ENCODE measurements around the gene ZNF385B.
"Not testable (repeated sequence)": the region's sequence is repeated elsewhere in the genome, so short reads cannot be mapped to it uniquely, and the experiment has no call there.

The ZNF385B gene

DNA sequence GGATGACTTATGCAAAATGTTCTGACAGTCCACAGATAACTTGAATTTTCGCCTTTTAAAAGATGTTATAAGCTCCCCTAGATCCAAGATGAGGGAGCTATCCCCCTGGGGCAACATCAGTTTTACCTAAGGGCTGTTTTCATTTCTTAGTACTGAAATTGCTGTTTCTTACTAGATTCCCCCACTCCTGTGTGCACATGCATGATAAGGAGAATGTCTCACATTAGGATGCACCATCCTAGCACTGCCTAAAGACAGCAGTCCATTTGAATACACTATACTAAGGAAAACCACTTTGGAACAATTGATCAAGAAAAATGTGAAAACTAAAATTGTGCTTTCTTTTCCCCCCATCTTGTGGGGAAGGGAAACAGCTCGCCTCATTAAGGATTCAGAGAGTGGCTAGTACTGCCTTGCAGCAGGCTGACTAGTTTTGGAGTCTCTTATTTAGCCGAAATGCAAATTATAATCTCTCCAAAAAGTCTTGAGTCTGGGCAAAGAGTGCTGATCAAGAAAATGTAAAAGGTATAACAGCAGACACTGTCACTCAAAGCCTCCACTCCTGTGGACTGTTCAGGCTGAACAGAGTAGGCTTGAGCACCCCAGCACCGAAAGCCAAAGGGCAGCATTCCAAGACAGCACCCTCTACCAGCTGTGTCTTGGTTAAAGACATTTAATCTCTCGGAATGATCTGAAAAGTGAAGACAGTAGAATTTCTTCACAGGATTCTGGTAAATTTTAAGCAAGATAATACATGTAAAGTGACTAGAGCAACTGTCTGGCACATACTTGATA is 65.0 kb downstream of the ZNF385B start:
- DNase-seq (ENCODE audit: insufficient read length) = no peak
- TF ChIP-seq TAF1 (IDR thresholded peaks at IDR 0.05; ENCODE audit: borderline replicate concordance, low read depth, low read length) (no peak), POLR2AphosphoS5 (IDR thresholded peaks at IDR 0.05; ENCODE audit: low read depth, low read length) (no peak), POLR2A (IDR thresholded peaks at IDR 0.05; ENCODE audit: low read depth, low read length) (no peak)
- no peak for FAIRE-seq

GRCh38 chr2:179793902-179794301 is 67.5 kb downstream of the ZNF385B start:
- TF ChIP-seq POLR2A (IDR thresholded peaks at IDR 0.05; ENCODE audit: low read depth, low read length) = no peak
- no peak for TF ChIP-seq TAF1 (IDR thresholded peaks at IDR 0.05; ENCODE audit: borderline replicate concordance, low read depth, low read length)
- no peak for TF ChIP-seq POLR2AphosphoS5 (IDR thresholded peaks at IDR 0.05; ENCODE audit: low read depth, low read length)
- no peak for FAIRE-seq
- DNase-seq (ENCODE audit: insufficient read length) = no peak

- FAIRE-seq = no peak
- TF ChIP-seq TAF1 (IDR thresholded peaks at IDR 0.05; ENCODE audit: borderline replicate concordance, low read depth, low read length) = no peak
- no peak for TF ChIP-seq POLR2A (IDR thresholded peaks at IDR 0.05; ENCODE audit: low read depth, low read length)
- TF ChIP-seq POLR2AphosphoS5 (IDR thresholded peaks at IDR 0.05; ENCODE audit: low read depth, low read length) = no peak
These were observed 68.2 kb downstream of the ZNF385B start for GRCh38 chr2:179793238-179793637.

GRCh38 chr2:179790235-179791217 is 70.9 kb downstream of the ZNF385B start:
- TF ChIP-seq TAF1 (IDR thresholded peaks at IDR 0.05; ENCODE audit: borderline replicate concordance, low read depth, low read length) (no peak), POLR2A (IDR thresholded peaks at IDR 0.05; ENCODE audit: low read depth, low read length) (no peak), POLR2AphosphoS5 (IDR thresholded peaks at IDR 0.05; ENCODE audit: low read depth, low read length) (no peak)
- no peak for DNase-seq (ENCODE audit: insufficient read length)
- no peak for FAIRE-seq

More at GRCh38 chr2:179793238-179793637, 68.2 kb downstream of the ZNF385B start:
- no peak for DNase-seq (ENCODE audit: insufficient read length)

GRCh38 chr2:179788104-179788503 is 73.3 kb downstream of the ZNF385B start:
- DNase-seq (ENCODE audit: insufficient read length) (no peak), FAIRE-seq (no peak)
- TF ChIP-seq TAF1 (IDR thresholded peaks at IDR 0.05; ENCODE audit: borderline replicate concordance, low read depth, low read length) = no peak
- TF ChIP-seq POLR2A (IDR thresholded peaks at IDR 0.05; ENCODE audit: low read depth, low read length) = no peak
- no peak for TF ChIP-seq POLR2AphosphoS5 (IDR thresholded peaks at IDR 0.05; ENCODE audit: low read depth, low read length)

DNA sequence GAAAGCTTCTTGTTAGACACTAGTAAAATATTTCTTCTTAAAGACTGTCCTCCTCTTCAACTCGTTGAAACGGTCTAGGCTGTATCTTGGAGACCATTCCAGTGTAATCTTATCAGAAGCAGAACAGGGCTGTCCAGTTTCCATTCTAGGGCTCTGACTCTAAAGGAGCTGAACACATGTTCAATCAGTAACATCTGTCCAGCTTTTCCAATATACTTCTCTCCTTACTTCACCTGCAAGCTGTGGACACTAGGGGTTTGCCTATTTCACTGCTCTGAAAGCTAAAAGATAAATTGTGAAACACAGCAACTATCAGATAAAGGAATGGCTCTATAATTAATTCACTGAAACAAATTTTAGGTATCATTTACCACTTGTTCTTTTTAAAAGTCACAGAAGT is 73.8 kb downstream of the ZNF385B start:
- TF ChIP-seq POLR2AphosphoS5 (IDR thresholded peaks at IDR 0.05; ENCODE audit: low read depth, low read length) (no peak), TAF1 (IDR thresholded peaks at IDR 0.05; ENCODE audit: borderline replicate concordance, low read depth, low read length) (no peak), POLR2A (IDR thresholded peaks at IDR 0.05; ENCODE audit: low read depth, low read length) (no peak)

DNA sequence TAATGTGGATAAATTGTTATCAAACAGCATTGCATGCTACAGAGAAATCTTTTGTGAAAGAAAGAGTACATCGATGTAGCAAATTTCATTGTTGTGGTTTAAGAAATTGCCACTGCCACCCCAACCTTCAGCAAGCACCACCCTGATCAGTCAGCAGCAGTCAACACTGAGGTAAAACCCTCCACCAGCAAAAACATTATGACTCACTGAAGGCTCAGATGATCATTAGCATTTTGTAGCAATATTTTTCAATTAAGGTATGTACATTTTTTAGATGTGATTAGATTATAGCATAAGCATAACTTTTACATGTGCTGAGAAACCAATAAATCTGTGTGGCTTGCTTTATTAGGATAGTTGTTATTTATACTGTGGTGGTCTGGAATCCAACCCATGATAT is 75.5 kb downstream of the ZNF385B start:
- DNase-seq (ENCODE audit: insufficient read length) (no peak), FAIRE-seq (no peak)
- TF ChIP-seq POLR2A (IDR thresholded peaks at IDR 0.05; ENCODE audit: low read depth, low read length) = no peak
- no peak for TF ChIP-seq POLR2AphosphoS5 (IDR thresholded peaks at IDR 0.05; ENCODE audit: low read depth, low read length)
- no peak for TF ChIP-seq TAF1 (IDR thresholded peaks at IDR 0.05; ENCODE audit: borderline replicate concordance, low read depth, low read length)

More for the DNA sequence above, 73.8 kb downstream of the ZNF385B start:
- FAIRE-seq (no peak), DNase-seq (ENCODE audit: insufficient read length) (no peak)

- not testable (repeated sequence) for DNase-seq (ENCODE audit: insufficient read length); FAIRE-seq
These were observed 79.1 kb downstream of the ZNF385B start for GRCh38 chr2:179782346-179782745.

- no peak for DNase-seq (ENCODE audit: insufficient read length)
- no peak for FAIRE-seq
- TF ChIP-seq POLR2A (IDR thresholded peaks at IDR 0.05; ENCODE audit: low read depth, low read length) (no peak), POLR2AphosphoS5 (IDR thresholded peaks at IDR 0.05; ENCODE audit: low read depth, low read length) (no peak), TAF1 (IDR thresholded peaks at IDR 0.05; ENCODE audit: borderline replicate concordance, low read depth, low read length) (no peak)
These were observed 87.4 kb downstream of the ZNF385B start for GRCh38 chr2:179773986-179774385.

DNA sequence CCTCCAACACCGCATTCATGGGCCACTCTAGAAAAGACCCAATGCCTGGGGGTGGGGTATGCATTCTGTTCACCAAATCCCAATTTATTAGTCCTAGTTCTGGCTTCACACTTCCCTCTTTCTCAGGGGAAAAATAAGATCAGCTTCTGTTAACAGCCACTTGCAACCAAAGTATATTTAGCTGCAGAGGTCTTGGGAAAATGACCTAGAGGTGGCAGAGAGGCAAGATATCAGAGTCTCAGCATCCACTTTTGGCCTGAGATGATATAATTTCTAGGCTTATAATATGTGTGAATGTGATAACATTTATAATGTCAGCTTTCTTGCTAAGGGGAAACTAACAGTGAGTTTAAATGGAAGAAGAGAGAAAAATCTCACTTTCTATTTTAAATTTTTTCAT is 89.1 kb downstream of the ZNF385B start:
- no peak for DNase-seq (ENCODE audit: insufficient read length)
- no peak for TF ChIP-seq TAF1 (IDR thresholded peaks at IDR 0.05; ENCODE audit: borderline replicate concordance, low read depth, low read length)
- TF ChIP-seq POLR2A (IDR thresholded peaks at IDR 0.05; ENCODE audit: low read depth, low read length) = no peak
- TF ChIP-seq POLR2AphosphoS5 (IDR thresholded peaks at IDR 0.05; ENCODE audit: low read depth, low read length) = no peak
- no peak for FAIRE-seq

GRCh38 chr2:179771791-179772190 is 89.6 kb downstream of the ZNF385B start:
- TF ChIP-seq POLR2A (IDR thresholded peaks at IDR 0.05; ENCODE audit: low read depth, low read length) = no peak
- TF ChIP-seq POLR2AphosphoS5 (IDR thresholded peaks at IDR 0.05; ENCODE audit: low read depth, low read length) = no peak
- TF ChIP-seq TAF1 (IDR thresholded peaks at IDR 0.05; ENCODE audit: borderline replicate concordance, low read depth, low read length) = no peak
- DNase-seq (ENCODE audit: insufficient read length) = no peak
- no peak for FAIRE-seq
